Measurements from ENCODE around the gene LPAR1.

LPAR1 gene

DNA sequence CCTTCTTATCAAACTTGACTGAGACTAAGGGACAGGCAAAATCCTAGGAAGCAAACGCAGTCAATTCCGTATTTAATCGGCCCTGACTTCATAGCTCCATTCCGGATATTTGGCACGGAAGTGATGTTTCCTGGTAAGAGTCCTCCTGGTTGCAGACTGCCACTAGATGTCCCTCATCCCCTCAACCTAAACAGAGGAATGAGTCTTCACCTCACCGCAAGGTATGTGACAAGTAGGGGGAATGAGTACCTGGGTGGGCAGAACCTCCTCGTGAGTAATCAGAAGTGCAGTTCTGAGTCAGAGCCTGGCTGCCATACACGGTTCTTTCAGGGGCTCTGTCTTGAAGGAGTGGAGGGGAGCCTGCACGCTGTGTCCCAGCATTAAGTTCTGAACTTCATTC lies 196.1 kb downstream of the LPAR1 start:
- TF ChIP-seq, protein P1, sequence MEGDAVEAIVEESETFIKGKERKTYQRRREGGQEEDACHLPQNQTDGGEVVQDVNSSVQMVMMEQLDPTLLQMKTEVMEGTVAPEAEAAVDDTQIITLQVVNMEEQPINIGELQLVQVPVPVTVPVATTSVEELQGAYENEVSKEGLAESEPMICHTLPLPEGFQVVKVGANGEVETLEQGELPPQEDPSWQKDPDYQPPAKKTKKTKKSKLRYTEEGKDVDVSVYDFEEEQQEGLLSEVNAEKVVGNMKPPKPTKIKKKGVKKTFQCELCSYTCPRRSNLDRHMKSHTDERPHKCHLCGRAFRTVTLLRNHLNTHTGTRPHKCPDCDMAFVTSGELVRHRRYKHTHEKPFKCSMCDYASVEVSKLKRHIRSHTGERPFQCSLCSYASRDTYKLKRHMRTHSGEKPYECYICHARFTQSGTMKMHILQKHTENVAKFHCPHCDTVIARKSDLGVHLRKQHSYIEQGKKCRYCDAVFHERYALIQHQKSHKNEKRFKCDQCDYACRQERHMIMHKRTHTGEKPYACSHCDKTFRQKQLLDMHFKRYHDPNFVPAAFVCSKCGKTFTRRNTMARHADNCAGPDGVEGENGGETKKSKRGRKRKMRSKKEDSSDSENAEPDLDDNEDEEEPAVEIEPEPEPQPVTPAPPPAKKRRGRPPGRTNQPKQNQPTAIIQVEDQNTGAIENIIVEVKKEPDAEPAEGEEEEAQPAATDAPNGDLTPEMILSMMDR (IDR thresholded peaks at IDR 0.05; ENCODE audit: low read depth, low read length) = peak; percentile 25
- Histone ChIP-seq H3K4me3 (ENCODE audit: low read depth, low read length) (no peak overlapping the region), H3K4me1 (no peaks in the 10 kb centered on the region; the same call in 1 of the 2 replicates), H3K9me3 (peaks cover 3% of the 10 kb centered on the region; the same call in 1 of the 2 replicates), H3K27me3 (no peaks in the 10 kb centered on the region), H3K36me3 (no peaks in the 10 kb centered on the region)
- DNase-seq = no peak

DNA sequence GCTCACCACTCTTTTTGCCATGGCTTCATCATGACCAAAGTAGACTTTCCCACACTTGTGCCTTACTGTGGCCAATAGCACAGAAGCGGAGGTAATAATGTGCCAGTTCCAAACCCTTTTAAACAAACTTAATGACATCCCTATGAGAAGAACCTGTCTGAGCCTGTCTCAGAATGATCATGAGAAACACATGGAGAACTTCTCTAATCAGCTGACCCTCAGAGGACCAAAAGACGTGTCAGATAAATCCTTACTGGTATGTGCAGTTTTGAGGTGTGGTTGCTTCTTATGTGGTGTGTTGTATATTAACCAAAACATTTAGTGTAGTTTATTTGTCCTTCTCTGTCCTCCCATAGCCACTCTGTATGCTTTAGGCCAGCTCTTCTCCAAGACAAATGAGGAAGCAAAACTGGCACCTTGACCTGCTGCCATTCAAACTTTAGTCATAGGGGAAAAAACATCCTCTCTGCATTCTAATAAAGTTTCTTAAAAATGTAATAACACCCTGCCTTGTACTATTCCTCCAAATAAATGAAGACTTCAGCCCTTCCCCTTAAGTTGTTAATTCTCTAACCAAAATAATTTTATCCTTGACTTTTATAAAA lies 200.8 kb downstream of the LPAR1 start:
- TF ChIP-seq, protein P1 (IDR thresholded peaks at IDR 0.05; ENCODE audit: low read depth, low read length) = no peak
- Histone ChIP-seq H3K36me3 (no peaks in the 10 kb centered on the region), H3K9me3 (peaks cover 3% of the 10 kb centered on the region; the same call in 1 of the 2 replicates), H3K27me3 (no peaks in the 10 kb centered on the region), H3K4me3 (ENCODE audit: low read depth, low read length) (no peak overlapping the region), H3K4me1 (no peaks in the 10 kb centered on the region)
- DNase-seq = no peak

DNA sequence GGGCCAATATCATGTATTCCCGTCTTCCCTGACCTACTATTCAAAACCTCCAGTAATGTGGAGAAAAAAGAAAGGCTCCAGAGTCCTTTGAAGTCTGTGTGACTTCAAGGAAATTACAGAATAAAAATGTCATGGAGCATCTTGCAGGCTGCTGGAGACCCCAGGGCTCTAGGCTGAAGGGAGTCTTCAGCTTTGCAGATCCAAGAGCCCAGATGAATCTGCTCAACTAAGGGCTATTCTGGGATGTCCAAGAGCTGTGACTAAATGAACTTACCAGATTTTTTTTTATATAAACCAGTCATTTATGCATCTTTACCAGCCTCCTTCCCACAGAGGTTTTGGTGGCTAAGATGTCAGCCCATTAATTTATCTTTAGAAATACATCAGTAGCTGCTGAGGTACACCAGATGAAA lies 202.4 kb downstream of the LPAR1 start:
- no peak overlapping the region for H3K4me3 ChIP-seq (ENCODE audit: low read depth, low read length)
- no peak for DNase-seq
- H3K27me3 ChIP-seq = no peaks in the 10 kb centered on the region
- TF ChIP-seq, protein P1 (IDR thresholded peaks at IDR 0.05; ENCODE audit: low read depth, low read length) = no peak
- no peaks in the 10 kb centered on the region for H3K9me3 ChIP-seq
- H3K4me1 ChIP-seq = no peaks in the 10 kb centered on the region
- H3K36me3 ChIP-seq = no peaks in the 10 kb centered on the region

DNA sequence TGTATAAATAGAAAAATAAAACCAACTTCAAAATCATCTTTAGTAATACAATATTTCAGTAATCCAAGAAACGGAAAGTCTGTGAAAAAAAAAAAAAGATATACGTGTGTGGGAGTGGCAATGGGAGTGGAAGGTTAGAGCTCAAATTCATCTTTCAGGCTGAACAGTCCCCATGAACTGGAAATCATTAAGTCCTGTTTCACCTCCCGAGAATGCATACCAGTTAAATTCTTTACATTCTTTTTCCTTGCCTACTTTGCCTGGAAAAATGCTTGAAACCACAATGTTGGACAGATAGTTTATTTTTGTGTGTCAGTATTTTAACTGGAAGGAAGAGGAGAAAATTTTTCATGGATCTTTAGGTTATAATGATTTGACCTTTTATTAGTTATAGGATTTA lies 202.9 kb downstream of the LPAR1 start:
- TF ChIP-seq, protein P1 (IDR thresholded peaks at IDR 0.05; ENCODE audit: low read depth, low read length) = no peak
- Histone ChIP-seq H3K4me1 (no peaks in the 10 kb centered on the region), H3K9me3 (no peaks in the 10 kb centered on the region), H3K27me3 (no peaks in the 10 kb centered on the region), H3K36me3 (no peaks in the 10 kb centered on the region), H3K4me3 (ENCODE audit: low read depth, low read length) (no peak overlapping the region)
- DNase-seq = no peak

DNA sequence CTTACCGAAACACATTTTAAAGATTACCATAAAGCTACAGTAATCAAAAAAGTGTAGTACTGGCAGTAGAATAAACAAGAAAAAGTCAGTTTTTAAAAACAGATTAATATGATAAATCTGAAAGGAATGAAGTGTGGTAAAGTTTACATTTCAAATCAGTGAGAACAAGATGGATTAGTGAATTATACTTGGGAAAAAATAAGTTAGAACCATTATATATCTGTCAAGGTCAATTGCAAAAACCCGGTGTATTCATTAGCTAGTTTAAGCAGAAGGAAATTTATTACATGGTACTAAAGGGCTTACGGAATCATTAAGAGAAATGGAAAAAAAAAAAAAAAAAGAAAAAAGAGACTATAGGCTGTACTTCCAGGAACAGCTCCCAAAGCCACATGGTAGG lies 205.3 kb downstream of the LPAR1 start:
- H3K36me3 ChIP-seq = no peaks in the 10 kb centered on the region
- no peak for DNase-seq
- no peaks in the 10 kb centered on the region for H3K9me3 ChIP-seq
- H3K27me3 ChIP-seq = no peaks in the 10 kb centered on the region
- TF ChIP-seq, protein P1 (IDR thresholded peaks at IDR 0.05; ENCODE audit: low read depth, low read length) = no peak
- H3K4me3 ChIP-seq (ENCODE audit: low read depth, low read length) = no peak overlapping the region
- no peaks in the 10 kb centered on the region for H3K4me1 ChIP-seq

DNA sequence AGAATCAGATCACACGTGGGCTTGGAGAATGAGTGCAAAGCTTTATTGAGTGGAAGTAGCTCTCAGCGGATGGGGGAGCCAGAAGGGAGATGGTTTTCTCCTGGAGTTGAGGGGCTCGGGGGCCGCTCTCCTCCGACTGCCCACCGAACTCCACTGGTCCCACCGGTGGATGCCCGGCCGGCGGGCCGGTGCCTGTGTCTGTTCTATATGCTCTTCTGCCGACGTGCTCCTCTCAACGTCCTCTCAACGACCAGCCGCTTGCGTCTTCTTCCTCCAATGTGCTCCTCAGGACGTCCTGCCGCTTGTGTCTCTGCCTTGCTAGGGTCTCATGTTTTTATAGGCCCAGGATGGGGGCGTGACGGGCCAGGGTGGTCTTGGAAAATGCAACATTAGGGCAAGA lies 207.8 kb downstream of the LPAR1 start:
- Histone ChIP-seq H3K36me3 (no peaks in the 10 kb centered on the region), H3K4me1 (peaks cover 7% of the 10 kb centered on the region; the same call in 1 of the 2 replicates), H3K9me3 (no peaks in the 10 kb centered on the region), H3K4me3 (ENCODE audit: low read depth, low read length) (no peak overlapping the region), H3K27me3 (no peaks in the 10 kb centered on the region)
- TF ChIP-seq, protein P1 (IDR thresholded peaks at IDR 0.05; ENCODE audit: low read depth, low read length) = no peak
- no peak for DNase-seq

Measured in BE2C (cell line).